ENCODE data around the gene SMIM27.

Gene SMIM27

DNA sequence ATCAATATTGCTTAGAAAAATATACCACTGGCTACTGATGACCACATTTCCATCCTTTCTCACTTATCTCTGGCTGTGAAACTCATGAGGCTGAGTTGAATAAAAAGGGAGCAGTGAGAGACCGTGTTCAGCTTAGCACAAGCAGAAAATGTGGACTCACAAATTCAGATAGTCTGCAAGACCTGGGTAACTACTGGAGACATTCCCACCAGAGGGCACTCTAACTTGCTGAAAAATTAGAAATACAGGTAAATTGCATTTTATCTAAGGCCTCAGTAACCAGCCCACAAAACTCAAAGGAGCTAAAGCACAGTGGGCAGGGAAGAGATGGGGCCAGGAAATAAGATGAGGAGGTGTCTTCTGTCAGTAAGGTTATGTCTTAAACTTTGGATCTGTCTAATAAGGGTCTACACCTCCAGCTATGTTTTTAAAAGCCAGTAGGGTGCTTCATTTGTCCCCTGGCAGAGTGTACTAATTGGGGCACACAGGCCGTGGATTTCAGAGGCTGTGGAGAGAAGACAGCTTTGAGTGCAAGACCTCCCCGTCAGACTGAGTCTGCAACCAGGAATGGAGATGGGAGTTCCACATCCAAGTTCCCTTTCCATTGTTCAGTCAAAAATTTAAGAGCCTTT is 29.5 kb downstream of the SMIM27 start:
- TF ChIP-seq, protein P1, sequence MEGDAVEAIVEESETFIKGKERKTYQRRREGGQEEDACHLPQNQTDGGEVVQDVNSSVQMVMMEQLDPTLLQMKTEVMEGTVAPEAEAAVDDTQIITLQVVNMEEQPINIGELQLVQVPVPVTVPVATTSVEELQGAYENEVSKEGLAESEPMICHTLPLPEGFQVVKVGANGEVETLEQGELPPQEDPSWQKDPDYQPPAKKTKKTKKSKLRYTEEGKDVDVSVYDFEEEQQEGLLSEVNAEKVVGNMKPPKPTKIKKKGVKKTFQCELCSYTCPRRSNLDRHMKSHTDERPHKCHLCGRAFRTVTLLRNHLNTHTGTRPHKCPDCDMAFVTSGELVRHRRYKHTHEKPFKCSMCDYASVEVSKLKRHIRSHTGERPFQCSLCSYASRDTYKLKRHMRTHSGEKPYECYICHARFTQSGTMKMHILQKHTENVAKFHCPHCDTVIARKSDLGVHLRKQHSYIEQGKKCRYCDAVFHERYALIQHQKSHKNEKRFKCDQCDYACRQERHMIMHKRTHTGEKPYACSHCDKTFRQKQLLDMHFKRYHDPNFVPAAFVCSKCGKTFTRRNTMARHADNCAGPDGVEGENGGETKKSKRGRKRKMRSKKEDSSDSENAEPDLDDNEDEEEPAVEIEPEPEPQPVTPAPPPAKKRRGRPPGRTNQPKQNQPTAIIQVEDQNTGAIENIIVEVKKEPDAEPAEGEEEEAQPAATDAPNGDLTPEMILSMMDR (IDR thresholded peaks at IDR 0.05; ENCODE audit: borderline replicate concordance, insufficient read depth, low read depth, low read length) = peak; percentile 62
- no peak overlapping the region for H3K4me3 ChIP-seq (ENCODE audit: low read depth, low read length)

- no peak overlapping the region for H3K4me3 ChIP-seq (ENCODE audit: low read depth, low read length)
- TF ChIP-seq, protein P1 (IDR thresholded peaks at IDR 0.05; ENCODE audit: borderline replicate concordance, insufficient read depth, low read depth, low read length) = no peak
These were observed 32.7 kb downstream of the SMIM27 start for GRCh38 chr9:32584784-32585183.

DNA sequence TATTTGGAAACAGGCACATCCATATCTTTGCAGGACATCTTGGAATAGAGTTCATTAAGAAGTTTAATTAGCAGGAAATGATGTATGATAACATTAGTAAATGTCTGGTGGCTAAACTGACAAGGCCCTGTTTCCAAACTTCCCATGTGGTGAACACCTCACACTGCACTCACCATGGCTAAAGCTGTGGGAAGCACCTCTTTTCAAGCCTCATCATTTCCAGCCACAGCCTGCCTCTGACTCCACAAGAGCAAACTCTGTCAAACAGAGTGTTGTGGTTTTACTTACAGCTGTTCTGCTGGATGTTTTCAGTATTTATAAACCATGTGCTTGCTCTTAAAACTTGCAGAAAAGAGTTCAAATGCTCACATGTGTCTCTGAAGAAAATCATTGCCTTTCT is 35.8 kb downstream of the SMIM27 start:
- TF ChIP-seq, protein P1 (IDR thresholded peaks at IDR 0.05; ENCODE audit: borderline replicate concordance, insufficient read depth, low read depth, low read length) = no peak
- no peak overlapping the region for H3K4me3 ChIP-seq (ENCODE audit: low read depth, low read length)

GRCh38 chr9:32589083-32589723 is 37.1 kb downstream of the SMIM27 start:
- TF ChIP-seq, protein P1 (IDR thresholded peaks at IDR 0.05; ENCODE audit: borderline replicate concordance, insufficient read depth, low read depth, low read length) = peak; percentile 44; the same call in 1 of the 2 replicates
- H3K4me3 ChIP-seq (ENCODE audit: low read depth, low read length) = no peak overlapping the region

DNA sequence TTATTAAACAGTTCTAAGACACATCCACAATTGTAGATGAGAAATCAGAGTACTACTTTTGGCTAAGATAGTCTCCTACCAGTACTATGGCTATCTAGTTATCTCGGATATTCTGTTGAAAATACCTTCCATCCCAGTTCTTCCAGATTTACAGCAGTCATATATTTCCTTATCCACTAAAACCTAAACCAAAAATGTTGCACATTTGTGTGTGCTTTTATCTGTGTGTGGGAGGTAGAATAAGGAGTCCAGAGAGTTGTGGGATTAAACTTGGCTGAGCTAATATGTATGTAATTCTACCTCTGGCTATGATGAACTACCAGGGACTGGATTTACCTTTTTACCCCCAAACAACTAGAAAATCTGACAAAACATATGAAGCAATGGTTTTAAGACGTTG is 38.3 kb downstream of the SMIM27 start:
- TF ChIP-seq, protein P1 (IDR thresholded peaks at IDR 0.05; ENCODE audit: borderline replicate concordance, insufficient read depth, low read depth, low read length) = no peak
- no peak overlapping the region for H3K4me3 ChIP-seq (ENCODE audit: low read depth, low read length)

DNA sequence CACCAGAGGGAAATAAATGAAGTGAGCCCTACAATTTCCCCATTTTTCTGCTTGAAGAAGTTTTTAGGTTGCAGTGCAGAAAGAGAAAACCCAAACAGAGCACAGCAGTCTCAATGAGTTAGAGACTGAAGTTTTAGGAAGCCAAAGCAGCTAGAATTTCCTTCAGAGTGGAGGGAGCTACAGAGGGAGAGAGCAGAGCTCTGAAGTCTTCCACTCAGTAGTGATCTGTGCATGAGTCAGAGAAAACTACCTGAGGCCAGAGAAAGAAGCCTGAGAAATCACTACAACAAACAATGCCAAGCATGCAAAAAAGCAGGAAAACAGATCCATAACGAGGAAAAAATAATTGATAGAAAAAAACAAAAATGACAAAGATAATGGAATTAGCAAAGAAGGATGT is 38.8 kb downstream of the SMIM27 start:
- no peak overlapping the region for H3K4me3 ChIP-seq (ENCODE audit: low read depth, low read length)
- TF ChIP-seq, protein P1 (IDR thresholded peaks at IDR 0.05; ENCODE audit: borderline replicate concordance, insufficient read depth, low read depth, low read length) = no peak
